Astrocyte of the cerebellum (primary cell): ENCODE measurements around the gene STARD7.

Source experiments
- DNase-seq: peaks from one replicate; pipeline ENCODE4 v3.0.0-alpha.2; 2011; ENCODE audit warnings: low read depth
- H3K4me3 ChIP-seq: 2 replicates; pipeline ENCODE4 v1.5.1; 2011; ENCODE audit warnings: mild to moderate bottlenecking, low read depth, low read length, moderate library complexity
- in situ Hi-C: cut with HindIII; loops from 2 replicates; pipeline ENCODE4 v1.10.0; 2017; ENCODE audit warnings: low sequenced_read_pairs
- TF ChIP-seq, protein P1 (sequence below): IDR thresholded peaks from 2 replicates; pipeline ENCODE4 v1.5.1; 2012; ENCODE audit warnings: low read length, low read depth, moderate library complexity, mild to moderate bottlenecking; ENCODE audit errors: missing control alignments

STARD7 gene

DNA sequence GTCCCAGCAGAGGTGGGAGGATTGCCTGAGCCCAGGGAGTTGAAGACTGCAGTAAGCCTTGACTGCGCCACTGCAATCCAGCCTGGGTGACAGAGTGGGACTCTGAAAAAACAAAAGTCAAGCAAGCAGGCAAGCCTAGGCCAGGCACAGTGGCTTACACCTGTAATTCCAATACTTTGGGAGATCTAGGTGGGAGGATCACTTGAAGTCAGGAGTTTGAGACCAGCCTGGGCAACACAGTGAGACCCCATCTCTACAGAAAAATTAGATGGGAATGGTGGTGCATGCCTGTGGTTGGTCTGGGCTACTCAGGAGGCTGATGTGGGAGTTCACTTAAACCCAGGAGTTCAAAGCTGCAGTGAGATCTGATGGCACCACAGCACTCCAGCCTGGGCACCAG lies 28.6 kb downstream of the STARD7 start:
- TF ChIP-seq, protein P1, sequence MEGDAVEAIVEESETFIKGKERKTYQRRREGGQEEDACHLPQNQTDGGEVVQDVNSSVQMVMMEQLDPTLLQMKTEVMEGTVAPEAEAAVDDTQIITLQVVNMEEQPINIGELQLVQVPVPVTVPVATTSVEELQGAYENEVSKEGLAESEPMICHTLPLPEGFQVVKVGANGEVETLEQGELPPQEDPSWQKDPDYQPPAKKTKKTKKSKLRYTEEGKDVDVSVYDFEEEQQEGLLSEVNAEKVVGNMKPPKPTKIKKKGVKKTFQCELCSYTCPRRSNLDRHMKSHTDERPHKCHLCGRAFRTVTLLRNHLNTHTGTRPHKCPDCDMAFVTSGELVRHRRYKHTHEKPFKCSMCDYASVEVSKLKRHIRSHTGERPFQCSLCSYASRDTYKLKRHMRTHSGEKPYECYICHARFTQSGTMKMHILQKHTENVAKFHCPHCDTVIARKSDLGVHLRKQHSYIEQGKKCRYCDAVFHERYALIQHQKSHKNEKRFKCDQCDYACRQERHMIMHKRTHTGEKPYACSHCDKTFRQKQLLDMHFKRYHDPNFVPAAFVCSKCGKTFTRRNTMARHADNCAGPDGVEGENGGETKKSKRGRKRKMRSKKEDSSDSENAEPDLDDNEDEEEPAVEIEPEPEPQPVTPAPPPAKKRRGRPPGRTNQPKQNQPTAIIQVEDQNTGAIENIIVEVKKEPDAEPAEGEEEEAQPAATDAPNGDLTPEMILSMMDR: no peak
- no peak overlapping the region for H3K4me3 ChIP-seq
- in situ Hi-C loops: no loop called here
- no peak for DNase-seq

- TF ChIP-seq, protein P1: no peak
- no peak overlapping the region for H3K4me3 ChIP-seq
- DNase-seq: no peak
- in situ Hi-C loops: no loop called here
These were observed 32.0 kb downstream of the STARD7 start for GRCh38 chr2:96176661-96177060.

GRCh38 chr2:96175951-96176350 lies 32.7 kb downstream of the STARD7 start:
- TF ChIP-seq, protein P1: no peak
- no peak overlapping the region for H3K4me3 ChIP-seq
- no peak for DNase-seq
- in situ Hi-C loops: no loop called here

- TF ChIP-seq, protein P1: peak; percentile 86
- H3K4me3 ChIP-seq: no peak overlapping the region
- no peak for DNase-seq
- in situ Hi-C loops: no loop called here
These were observed 34.1 kb downstream of the STARD7 start for GRCh38 chr2:96174251-96175144.

GRCh38 chr2:96171831-96172230 lies 36.8 kb downstream of the STARD7 start:
- H3K4me3 ChIP-seq: no peak overlapping the region
- no peak for DNase-seq
- in situ Hi-C loops: no loop called here
- TF ChIP-seq, protein P1: no peak

DNA sequence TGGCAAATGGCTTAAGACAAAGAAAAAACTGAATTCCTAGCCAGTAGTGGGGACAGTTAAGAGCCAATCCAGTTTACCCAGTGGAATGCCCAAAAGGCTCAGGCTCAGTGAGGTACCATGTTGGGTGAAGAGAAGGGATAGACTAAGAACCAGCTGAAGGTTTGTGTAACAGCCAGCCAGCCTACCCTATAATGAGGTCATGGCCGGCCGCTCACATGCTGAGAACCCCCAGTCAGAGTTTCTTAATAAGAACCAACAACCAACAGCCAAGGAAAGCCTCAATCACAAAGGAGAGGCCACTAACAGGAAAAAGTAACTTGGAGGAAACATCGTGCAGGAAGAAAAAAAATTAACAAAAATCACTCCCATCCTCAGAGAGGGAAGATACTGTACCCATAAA lies 38.0 kb downstream of the STARD7 start:
- no peak overlapping the region for H3K4me3 ChIP-seq
- TF ChIP-seq, protein P1: no peak
- in situ Hi-C loops: no loop called here
- DNase-seq: no peak
